GM18517 (cell line): ENCODE measurements around the gene MAP3K2.

Experiments used
- ATAC-seq: cut with Tn5 transposase; IDR thresholded peaks from one replicate; pipeline ENCODE4 v1.9.1; 2021; ENCODE audit warnings: mild to moderate bottlenecking, moderate library complexity; ENCODE audit not compliant: unreplicated experiment

Gene MAP3K2

GRCh38 chr2:127386764-127387654 is 766 bp downstream of the MAP3K2 start:
- peak; percentile 47 for ATAC-seq

GRCh38 chr2:127386246-127386645 is 1.5 kb downstream of the MAP3K2 start:
- no peak for ATAC-seq

GRCh38 chr2:127384529-127384928 is 3.2 kb downstream of the MAP3K2 start:
- ATAC-seq, result no peak

- ATAC-seq, result no peak
Measured at GRCh38 chr2:127382831-127383230, 4.9 kb downstream of the MAP3K2 start.

- ATAC-seq, result no peak
Measured at GRCh38 chr2:127381762-127382161, 6.0 kb downstream of the MAP3K2 start.

GRCh38 chr2:127379712-127380355 is 7.9 kb downstream of the MAP3K2 start:
- no peak for ATAC-seq

- no peak for ATAC-seq
Measured at GRCh38 chr2:127378720-127379119, 9.1 kb downstream of the MAP3K2 start.

- no peak for ATAC-seq
Measured at GRCh38 chr2:127377262-127377661, 10.5 kb downstream of the MAP3K2 start.

- no peak for ATAC-seq
Measured at GRCh38 chr2:127376257-127376656, 11.5 kb downstream of the MAP3K2 start.

- ATAC-seq, result no peak
Measured at GRCh38 chr2:127373362-127374083, 14.3 kb downstream of the MAP3K2 start.

- ATAC-seq, result no peak
Measured at GRCh38 chr2:127371037-127371436, 16.7 kb downstream of the MAP3K2 start.

- ATAC-seq, result no peak
Measured at GRCh38 chr2:127370010-127370409, 17.8 kb downstream of the MAP3K2 start.

- no peak for ATAC-seq
Measured at GRCh38 chr2:127365211-127365643, 22.5 kb downstream of the MAP3K2 start.

- ATAC-seq, result no peak
Measured at GRCh38 chr2:127362971-127363370, 24.8 kb downstream of the MAP3K2 start.

GRCh38 chr2:127361929-127362885 is 25.6 kb downstream of the MAP3K2 start:
- no peak for ATAC-seq

- no peak for ATAC-seq
Measured at GRCh38 chr2:127360242-127360641, 27.5 kb downstream of the MAP3K2 start.

GRCh38 chr2:127359520-127359919 is 28.3 kb downstream of the MAP3K2 start:
- no peak for ATAC-seq

GRCh38 chr2:127358971-127359370 is 28.8 kb downstream of the MAP3K2 start:
- no peak for ATAC-seq

GRCh38 chr2:127358044-127358443 is 29.7 kb downstream of the MAP3K2 start:
- ATAC-seq, result no peak

GRCh38 chr2:127357591-127357990 is 30.2 kb downstream of the MAP3K2 start:
- no peak for ATAC-seq
